HG03439 (cell line): ENCODE data around the gene ARL5B.

Source experiments
- ATAC-seq: cut with Tn5 transposase; IDR thresholded peaks from one replicate; pipeline ENCODE4 v1.9.1; 2021; ENCODE audit warnings: mild to moderate bottlenecking, moderate library complexity; ENCODE audit not compliant: unreplicated experiment

Gene ARL5B

GRCh38 chr10:18699849-18700840, 40.9 kb downstream of the ARL5B start:
- no peak for ATAC-seq

GRCh38 chr10:18703521-18703920, 44.3 kb downstream of the ARL5B start:
- no peak for ATAC-seq

GRCh38 chr10:18710201-18710653, 51.0 kb downstream of the ARL5B start:
- ATAC-seq, result no peak

GRCh38 chr10:18713077-18713476, 53.8 kb downstream of the ARL5B start:
- no peak for ATAC-seq

- no peak for ATAC-seq
Observed at GRCh38 chr10:18718991-18719390, 59.8 kb downstream of the ARL5B start.

GRCh38 chr10:18719811-18720210, 60.6 kb downstream of the ARL5B start:
- no peak for ATAC-seq

- ATAC-seq, result no peak
Observed at GRCh38 chr10:18721067-18721466, 61.8 kb downstream of the ARL5B start.

- no peak for ATAC-seq
Observed at GRCh38 chr10:18723801-18724200, 64.6 kb downstream of the ARL5B start.
